ENCODE measurements around the gene RUNX1.

Gene RUNX1

DNA sequence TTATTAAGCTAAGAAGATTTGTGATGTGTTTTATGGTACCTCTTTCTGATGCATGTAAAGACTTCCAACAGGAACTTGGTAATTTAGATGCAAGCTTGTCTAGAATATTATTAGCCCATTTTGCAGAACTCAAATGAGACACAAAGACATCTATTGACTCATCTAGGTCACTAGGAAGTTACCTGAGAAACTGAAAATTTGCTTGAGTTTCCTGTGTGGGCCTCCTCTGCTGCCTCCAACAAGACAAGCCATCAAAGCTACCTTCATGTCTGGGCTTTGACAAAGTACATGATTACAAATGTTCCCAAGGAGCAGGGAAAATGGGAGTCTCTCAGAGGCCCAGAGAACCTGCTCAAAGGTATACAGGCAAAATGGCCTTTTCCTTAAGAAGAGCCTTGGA lies 5.6 kb downstream of the RUNX1 start:
- no peak overlapping the region for H2BK12ac ChIP-seq (ENCODE audit: low read length)
- no peak overlapping the region for H3K4me3 ChIP-seq (ENCODE audit: low read depth, low read length)
- peaks cover 12% of the 10 kb centered on the region for H3K79me1 ChIP-seq (ENCODE audit: low read length)
- no peak overlapping the region for H3K14ac ChIP-seq (ENCODE audit: low read length)
- no peaks in the 10 kb centered on the region for H3K36me3 ChIP-seq (ENCODE audit: control insufficient read depth in 1 of 2, insufficient read depth in 2 of 2, low read length in 2 of 2)
- no peak overlapping the region for H3K23ac ChIP-seq (ENCODE audit: low read length)
- no peak overlapping the region for H2AK5ac ChIP-seq (ENCODE audit: low read length)
- peaks cover 2% of the 10 kb centered on the region for H3K79me2 ChIP-seq (ENCODE audit: control insufficient read depth, insufficient read depth, low read length, poor library complexity)
- no peak overlapping the region for H4K12ac ChIP-seq (ENCODE audit: low read depth, low read length)
- peaks cover 13 to 16% of the 10 kb centered on the region in 2 experiments for H3K4me1 ChIP-seq (ENCODE audit: control insufficient read depth in 1 of 2, insufficient read depth in 2 of 2, low read length in 2 of 2)
- H2BK5ac ChIP-seq (ENCODE audit: low read depth, low read length, poor library complexity), result no peak overlapping the region
- no peak overlapping the region for H4K8ac ChIP-seq (ENCODE audit: low read depth, low read length)
- no peak overlapping the region for H3K4ac ChIP-seq (ENCODE audit: low read depth, low read length)
- no peak overlapping the region for H3K9ac ChIP-seq (ENCODE audit: low read length)
- no peaks in the 10 kb centered on the region for H3K9me3 ChIP-seq (ENCODE audit: insufficient read depth, low read depth, low read length)
- no peaks in the 10 kb centered on the region for H3K27me3 ChIP-seq (ENCODE audit: insufficient read depth, low read length)
- no peak overlapping the region for H2AFZ ChIP-seq (ENCODE audit: insufficient read depth, low read length, poor library complexity)
- no peak overlapping the region for H3K27ac ChIP-seq (ENCODE audit: low read depth, low read length)
- H2BK120ac ChIP-seq (ENCODE audit: insufficient read depth, low read length, poor library complexity), result no peak overlapping the region
- H3K18ac ChIP-seq (ENCODE audit: low read length), result no peak overlapping the region
- no peak for DNase-seq
- no peak overlapping the region for H4K91ac ChIP-seq (ENCODE audit: low read depth, low read length)
- H3K4me2 ChIP-seq (ENCODE audit: low read length), result no peak overlapping the region

DNA sequence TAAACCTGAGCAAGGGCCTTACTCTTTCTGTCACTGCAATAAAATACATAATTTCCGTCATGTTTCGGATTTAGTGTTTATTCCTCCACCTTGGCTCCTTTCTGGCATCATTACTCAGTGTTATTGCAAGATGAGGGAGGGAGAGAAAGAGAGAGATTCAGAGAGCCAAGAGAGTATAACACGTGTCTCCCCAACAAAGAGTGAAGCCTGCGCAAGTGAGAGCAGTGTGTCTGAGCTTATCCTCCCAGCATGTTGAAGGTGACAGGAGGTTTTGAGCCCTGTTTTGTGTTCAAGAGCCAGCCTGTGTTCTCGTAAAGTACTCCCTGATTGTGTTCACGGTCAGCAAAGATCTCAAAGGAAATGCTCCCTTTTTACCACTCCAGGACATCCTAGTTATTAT lies 6.3 kb downstream of the RUNX1 start:
- no peak overlapping the region for H4K8ac ChIP-seq (ENCODE audit: low read depth, low read length)
- H3K14ac ChIP-seq (ENCODE audit: low read length), result no peak overlapping the region
- no peak overlapping the region for H4K91ac ChIP-seq (ENCODE audit: low read depth, low read length)
- H3K23ac ChIP-seq (ENCODE audit: low read length), result no peak overlapping the region
- H2BK120ac ChIP-seq (ENCODE audit: insufficient read depth, low read length, poor library complexity), result no peak overlapping the region
- no peak overlapping the region for H3K18ac ChIP-seq (ENCODE audit: low read length)
- H3K9me3 ChIP-seq (ENCODE audit: insufficient read depth, low read depth, low read length), result no peaks in the 10 kb centered on the region
- DNase-seq, result no peak
- H3K27me3 ChIP-seq (ENCODE audit: insufficient read depth, low read length), result no peaks in the 10 kb centered on the region
- peaks cover 8 to 10% of the 10 kb centered on the region in 2 experiments for H3K4me1 ChIP-seq (ENCODE audit: control insufficient read depth in 1 of 2, insufficient read depth in 2 of 2, low read length in 2 of 2)
- H2BK5ac ChIP-seq (ENCODE audit: low read depth, low read length, poor library complexity), result no peak overlapping the region
- WGBS (ENCODE audit: extremely low coverage, insufficient coverage, insufficient read length), result no CpG with 5 or more reads among the region's 6 CpGs
- peaks cover 8% of the 10 kb centered on the region for H3K79me1 ChIP-seq (ENCODE audit: low read length)
- H2AK5ac ChIP-seq (ENCODE audit: low read length), result no peak overlapping the region
- no peak overlapping the region for H4K12ac ChIP-seq (ENCODE audit: low read depth, low read length)
- no peak overlapping the region for H2AFZ ChIP-seq (ENCODE audit: insufficient read depth, low read length, poor library complexity)
- H3K79me2 ChIP-seq (ENCODE audit: control insufficient read depth, insufficient read depth, low read length, poor library complexity), result no peaks in the 10 kb centered on the region
- no peak overlapping the region for H2BK12ac ChIP-seq (ENCODE audit: low read length)
- no peak overlapping the region for H3K4me2 ChIP-seq (ENCODE audit: low read length)
- H3K9ac ChIP-seq (ENCODE audit: low read length), result no peak overlapping the region
- no peak overlapping the region for H3K27ac ChIP-seq (ENCODE audit: low read depth, low read length)
- H3K4me3 ChIP-seq (ENCODE audit: low read depth, low read length), result no peak overlapping the region
- H3K36me3 ChIP-seq (ENCODE audit: control insufficient read depth in 1 of 2, insufficient read depth in 2 of 2, low read length in 2 of 2), result no peaks in the 10 kb centered on the region
- H3K4ac ChIP-seq (ENCODE audit: low read depth, low read length), result no peak overlapping the region

DNA sequence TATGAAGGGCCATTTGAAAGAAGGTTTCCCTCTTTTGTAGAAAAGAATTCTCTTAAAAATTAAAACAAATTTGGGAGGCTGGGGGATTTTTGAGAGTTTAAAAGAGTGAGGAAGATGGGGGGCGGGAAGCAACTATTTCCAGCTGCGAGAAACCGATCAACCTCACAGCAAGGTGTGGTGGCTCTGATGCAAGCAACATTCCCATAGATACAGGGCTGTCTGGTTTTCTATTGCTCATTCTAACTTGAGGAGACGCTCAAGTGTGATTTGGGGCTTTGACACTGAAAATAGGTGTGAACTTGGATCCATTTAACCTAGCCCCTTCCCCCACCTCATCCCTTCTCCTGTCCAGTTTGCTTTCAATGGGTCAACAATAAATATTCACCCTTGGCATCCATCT lies 7.2 kb downstream of the RUNX1 start:
- no peak overlapping the region for H2BK5ac ChIP-seq (ENCODE audit: low read depth, low read length, poor library complexity)
- no peak overlapping the region for H3K4me2 ChIP-seq (ENCODE audit: low read length)
- DNase-seq, result peak; percentile 22 to 57
- no CpG with 5 or more reads among the region's 4 CpGs for WGBS (ENCODE audit: extremely low coverage, insufficient coverage, insufficient read length)
- H4K8ac ChIP-seq (ENCODE audit: low read depth, low read length), result no peak overlapping the region
- no peak overlapping the region for H2AK5ac ChIP-seq (ENCODE audit: low read length)
- no peaks in the 10 kb centered on the region for H3K36me3 ChIP-seq (ENCODE audit: control insufficient read depth in 1 of 2, insufficient read depth in 2 of 2, low read length in 2 of 2)
- H4K91ac ChIP-seq (ENCODE audit: low read depth, low read length), result no peak overlapping the region
- H3K14ac ChIP-seq (ENCODE audit: low read length), result no peak overlapping the region
- no peak overlapping the region for H2BK120ac ChIP-seq (ENCODE audit: insufficient read depth, low read length, poor library complexity)
- no peaks in the 10 kb centered on the region for H3K79me2 ChIP-seq (ENCODE audit: control insufficient read depth, insufficient read depth, low read length, poor library complexity)
- H3K4me1 ChIP-seq (ENCODE audit: control insufficient read depth in 1 of 2, insufficient read depth in 2 of 2, low read length in 2 of 2), result peaks cover 6 to 7% of the 10 kb centered on the region in 2 experiments
- no peak overlapping the region for H3K27ac ChIP-seq (ENCODE audit: low read depth, low read length)
- no peak overlapping the region for H2BK12ac ChIP-seq (ENCODE audit: low read length)
- no peak overlapping the region for H3K4me3 ChIP-seq (ENCODE audit: low read depth, low read length)
- H3K18ac ChIP-seq (ENCODE audit: low read length), result no peak overlapping the region
- no peak overlapping the region for H3K4ac ChIP-seq (ENCODE audit: low read depth, low read length)
- no peak overlapping the region for H2AFZ ChIP-seq (ENCODE audit: insufficient read depth, low read length, poor library complexity)
- H4K12ac ChIP-seq (ENCODE audit: low read depth, low read length), result no peak overlapping the region
- H3K9me3 ChIP-seq (ENCODE audit: insufficient read depth, low read depth, low read length), result no peaks in the 10 kb centered on the region
- no peak overlapping the region for H3K23ac ChIP-seq (ENCODE audit: low read length)
- H3K27me3 ChIP-seq (ENCODE audit: insufficient read depth, low read length), result no peaks in the 10 kb centered on the region
- no peak overlapping the region for H3K9ac ChIP-seq (ENCODE audit: low read length)
- peaks cover 6% of the 10 kb centered on the region for H3K79me1 ChIP-seq (ENCODE audit: low read length)

DNA sequence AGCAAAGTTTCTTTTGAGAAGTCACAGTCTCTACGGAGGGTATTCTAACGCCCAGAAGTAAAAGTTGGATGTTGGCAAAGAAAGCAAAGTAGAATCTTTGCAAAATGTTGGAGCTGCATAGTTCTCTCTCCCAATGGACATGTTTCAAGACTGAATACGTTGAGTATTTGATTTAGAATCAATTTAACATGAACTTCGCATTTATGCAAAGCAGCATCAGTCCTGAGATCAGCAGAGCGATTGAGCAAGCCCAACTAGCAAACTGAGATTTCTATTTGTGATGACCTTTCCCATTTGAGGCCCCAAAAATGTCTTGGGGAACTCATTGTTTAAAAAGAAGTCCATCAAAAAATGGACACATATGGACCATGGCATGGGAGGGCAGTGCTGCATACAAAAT lies 8.0 kb downstream of the RUNX1 start:
- H3K4me1 ChIP-seq (ENCODE audit: control insufficient read depth in 1 of 2, insufficient read depth in 2 of 2, low read length in 2 of 2), result peaks cover 3 to 5% of the 10 kb centered on the region in 2 experiments
- H3K9ac ChIP-seq (ENCODE audit: low read length), result no peak overlapping the region
- H2BK120ac ChIP-seq (ENCODE audit: insufficient read depth, low read length, poor library complexity), result no peak overlapping the region
- H3K18ac ChIP-seq (ENCODE audit: low read length), result no peak overlapping the region
- H3K4me3 ChIP-seq (ENCODE audit: low read depth, low read length), result no peak overlapping the region
- H4K12ac ChIP-seq (ENCODE audit: low read depth, low read length), result no peak overlapping the region
- no peak overlapping the region for H4K8ac ChIP-seq (ENCODE audit: low read depth, low read length)
- H4K91ac ChIP-seq (ENCODE audit: low read depth, low read length), result no peak overlapping the region
- no peak overlapping the region for H3K4ac ChIP-seq (ENCODE audit: low read depth, low read length)
- no CpG with 5 or more reads among the region's 5 CpGs for WGBS (ENCODE audit: extremely low coverage, insufficient coverage, insufficient read length)
- H3K36me3 ChIP-seq (ENCODE audit: control insufficient read depth in 1 of 2, insufficient read depth in 2 of 2, low read length in 2 of 2), result no peaks in the 10 kb centered on the region
- H3K27me3 ChIP-seq (ENCODE audit: insufficient read depth, low read length), result no peaks in the 10 kb centered on the region
- no peak overlapping the region for H2BK12ac ChIP-seq (ENCODE audit: low read length)
- H3K79me1 ChIP-seq (ENCODE audit: low read length), result peaks cover 3% of the 10 kb centered on the region
- no peak overlapping the region for H3K27ac ChIP-seq (ENCODE audit: low read depth, low read length)
- no peak overlapping the region for H2AFZ ChIP-seq (ENCODE audit: insufficient read depth, low read length, poor library complexity)
- no peak overlapping the region for H3K23ac ChIP-seq (ENCODE audit: low read length)
- DNase-seq, result no peak
- H3K9me3 ChIP-seq (ENCODE audit: insufficient read depth, low read depth, low read length), result no peaks in the 10 kb centered on the region
- H3K4me2 ChIP-seq (ENCODE audit: low read length), result no peak overlapping the region
- H2BK5ac ChIP-seq (ENCODE audit: low read depth, low read length, poor library complexity), result no peak overlapping the region
- H2AK5ac ChIP-seq (ENCODE audit: low read length), result no peak overlapping the region
- no peaks in the 10 kb centered on the region for H3K79me2 ChIP-seq (ENCODE audit: control insufficient read depth, insufficient read depth, low read length, poor library complexity)
- H3K14ac ChIP-seq (ENCODE audit: low read length), result no peak overlapping the region
